ENCODE results near the gene BCL7C.
A peak's percentile ranks its signal among the peaks of the same experiment; 100 is the strongest.

BCL7C gene

GRCh38 chr16:30882429-30883310 lies 11.2 kb downstream of the BCL7C start:
- Histone ChIP-seq H3F3A (ENCODE audit: control insufficient read depth, insufficient read depth) (no peaks in the 10 kb centered on the region), H3K4me3 (ENCODE audit: low read length) (no peak overlapping the region), H4K20me1 (ENCODE audit: control insufficient read depth, insufficient read depth, low read depth, low read length) (no peaks in the 10 kb centered on the region), H3K27me3 (ENCODE audit: control insufficient read depth, low read length) (no peaks in the 10 kb centered on the region), H3K36me3 (ENCODE audit: control insufficient read depth, low read length) (peaks cover 8% of the 10 kb centered on the region), H3K79me2 (ENCODE audit: control insufficient read depth, low read length) (no peaks in the 10 kb centered on the region), H3K27ac (ENCODE audit: low read depth, low read length) (no peak overlapping the region), H3K9me2 (replicated peaks; ENCODE audit: control insufficient read depth, low read length) (no peaks in the 10 kb centered on the region), H3K4me1 (ENCODE audit: control insufficient read depth, low read length) (peaks cover 7% of the 10 kb centered on the region), H3K4me2 (ENCODE audit: low read length) (no peak overlapping the region), H3K9me3 (ENCODE audit: control insufficient read depth, insufficient read depth, low read length) (no peaks in the 10 kb centered on the region)
- TF ChIP-seq CTCF (IDR thresholded peaks at IDR 0.05; ENCODE audit: low read depth, low read length, poor library complexity, severe bottlenecking) (no peak), EZH2phosphoT487 (IDR thresholded peaks at IDR 0.05; ENCODE audit: borderline replicate concordance, low read length) (no peak)

GRCh38 chr16:30876867-30877266 lies 17.0 kb downstream of the BCL7C start:
- no peak for TF ChIP-seq CTCF (IDR thresholded peaks at IDR 0.05; ENCODE audit: low read depth, low read length, poor library complexity, severe bottlenecking)
- no peak for TF ChIP-seq EZH2phosphoT487 (IDR thresholded peaks at IDR 0.05; ENCODE audit: borderline replicate concordance, low read length)
- Histone ChIP-seq H3K79me2 (ENCODE audit: control insufficient read depth, low read length) (peaks cover 30% of the 10 kb centered on the region), H3K36me3 (ENCODE audit: control insufficient read depth, low read length) (peaks cover 11% of the 10 kb centered on the region), H3F3A (ENCODE audit: control insufficient read depth, insufficient read depth) (no peaks in the 10 kb centered on the region), H3K27me3 (ENCODE audit: control insufficient read depth, low read length) (no peaks in the 10 kb centered on the region), H3K4me1 (ENCODE audit: control insufficient read depth, low read length) (peaks cover 28% of the 10 kb centered on the region), H3K4me3 (ENCODE audit: low read length) (peak overlapping the region; percentile 93), H3K4me2 (ENCODE audit: low read length) (peak overlapping the region; percentile 82), H3K9me2 (replicated peaks; ENCODE audit: control insufficient read depth, low read length) (no peaks in the 10 kb centered on the region), H3K27ac (ENCODE audit: low read depth, low read length) (peak overlapping the region; percentile 54), H4K20me1 (ENCODE audit: control insufficient read depth, insufficient read depth, low read depth, low read length) (no peaks in the 10 kb centered on the region), H3K9me3 (ENCODE audit: control insufficient read depth, insufficient read depth, low read length) (no peaks in the 10 kb centered on the region)

- Histone ChIP-seq H3K4me3 (ENCODE audit: low read length) (peak overlapping the region; percentile 93), H3K79me2 (ENCODE audit: control insufficient read depth, low read length) (peaks cover 30% of the 10 kb centered on the region), H3K27me3 (ENCODE audit: control insufficient read depth, low read length) (no peaks in the 10 kb centered on the region), H4K20me1 (ENCODE audit: control insufficient read depth, insufficient read depth, low read depth, low read length) (no peaks in the 10 kb centered on the region), H3K27ac (ENCODE audit: low read depth, low read length) (peak overlapping the region; percentile 54), H3K9me3 (ENCODE audit: control insufficient read depth, insufficient read depth, low read length) (no peaks in the 10 kb centered on the region), H3K4me1 (ENCODE audit: control insufficient read depth, low read length) (peaks cover 28% of the 10 kb centered on the region), H3K36me3 (ENCODE audit: control insufficient read depth, low read length) (peaks cover 11% of the 10 kb centered on the region), H3F3A (ENCODE audit: control insufficient read depth, insufficient read depth) (no peaks in the 10 kb centered on the region), H3K4me2 (ENCODE audit: low read length) (peak overlapping the region; percentile 82), H3K9me2 (replicated peaks; ENCODE audit: control insufficient read depth, low read length) (no peaks in the 10 kb centered on the region)
- no peak for TF ChIP-seq EZH2phosphoT487 (IDR thresholded peaks at IDR 0.05; ENCODE audit: borderline replicate concordance, low read length)
- TF ChIP-seq CTCF (IDR thresholded peaks at IDR 0.05; ENCODE audit: low read depth, low read length, poor library complexity, severe bottlenecking) = peak; percentile 25
Measured at GRCh38 chr16:30875871-30876801, 17.7 kb downstream of the BCL7C start.
